A673 (cell line): Measurements from ENCODE around the gene ASIC2. TPM values are rescaled to one million over a fixed set of nuclear protein-coding genes. Genes with fewer than 3 reads are reported as not detected.

Experiments used
- BruUV-seq: library from RNA; stranded (reverse); fragments of 400-500 nt; replicated peaks from 2 replicates; lab custom pipeline; 2021; lab: Mats Ljungman, UMichigan
- CTCF ChIA-PET: fragments of 300-600 bp; sonication (Branson Sonifier 250); formaldehyde crosslinking; loops from one replicate; lab custom pipeline; 2022; ENCODE audit warnings: antibody characterized with exemption; lab: Charles Lee
- POLR2A ChIA-PET: fragments of 300-600 bp; sonication (Branson Sonifier 250); formaldehyde crosslinking; loops from one replicate; lab custom pipeline; 2022; ENCODE audit warnings: antibody characterized with exemption; ENCODE audit not compliant: low non-redundant PET; lab: Charles Lee
- DNase-seq: peaks from one replicate; pipeline ENCODE4 v3.0.0-alpha.2; 2015; ENCODE audit warnings: low spot score
- H3K27ac ChIP-seq: fragments of 200-600 bp; sonication (generic); 2 replicates; pipeline ENCODE4 v1.5.1; 2016; ENCODE audit warnings: mixed run types, low read depth, mild to moderate bottlenecking, mixed read lengths, antibody characterized with exemption, low read length; ENCODE audit not compliant: poor library complexity, severe bottlenecking
- H3K27me3 ChIP-seq: fragments of 200-600 bp; sonication (generic); replicated peaks from 2 replicates; pipeline ENCODE4 v1.6.1; 2017; ENCODE audit warnings: mixed run types, low read depth, mild to moderate bottlenecking, mixed read lengths, antibody characterized with exemption, low read length; ENCODE audit not compliant: insufficient read depth, poor library complexity
- H3K36me3 ChIP-seq: fragments of 200-600 bp; sonication (generic); 2 replicates; pipeline ENCODE4 v1.6.1; 2016; ENCODE audit warnings: mixed run types, mild to moderate bottlenecking, mixed read lengths, antibody characterized with exemption, low read length; ENCODE audit not compliant: insufficient read depth, poor library complexity, severe bottlenecking
- H3K4me1 ChIP-seq: fragments of 200-600 bp; sonication (generic); 2 replicates; pipeline ENCODE4 v1.6.1; 2017; ENCODE audit warnings: mixed run types, mild to moderate bottlenecking, mixed read lengths, antibody characterized with exemption, low read length; ENCODE audit not compliant: insufficient read depth, poor library complexity, severe bottlenecking
- H3K4me3 ChIP-seq: fragments of 200-600 bp; sonication (generic); 2 replicates; pipeline ENCODE4 v1.5.1; 2016; ENCODE audit warnings: low read depth, mixed run types, mild to moderate bottlenecking, mixed read lengths, low read length; ENCODE audit not compliant: poor library complexity, severe bottlenecking
- H3K9me3 ChIP-seq: fragments of 200-600 bp; sonication (generic); 2 replicates; pipeline ENCODE4 v1.6.1; 2016; ENCODE audit warnings: mixed run types, low read depth, mild to moderate bottlenecking, mixed read lengths, antibody characterized with exemption, low read length; ENCODE audit not compliant: poor library complexity, severe bottlenecking
- EZH2 ChIP-seq: fragments of 200-600 bp; sonication (generic); IDR thresholded peaks from 2 replicates; pipeline ENCODE4 v1.6.1; 2017; ENCODE audit warnings: borderline replicate concordance, low read depth, mild to moderate bottlenecking, mixed read lengths, antibody characterized with exemption, low read length; ENCODE audit not compliant: poor library complexity, severe bottlenecking
- intact Hi-C: fragments of 100-400 bp; cut with micrococcal nuclease; formaldehyde crosslinking; loops from one replicate; pipeline ENCODE4 v1.10.0; 2022; ENCODE audit not compliant: unreplicated experiment
- total RNA-seq: library from RNA; stranded (reverse); gene quantifications from 2 replicates; pipeline ENCODE4 v1.2.3, GENCODE V29; 2021
- TF ChIP-seq, protein P1 (sequence below): fragments of 300-800, 200-600 bp; sonication (generic); conservative IDR thresholded peaks from 2 replicates; pipeline ENCODE4 v1.5.1; 2017; ENCODE audit warnings: low read depth, mild to moderate bottlenecking, antibody characterized with exemption, low read length, moderate library complexity, mixed read lengths

Gene ASIC2
- total RNA-seq, 1 experiment from 2014 or later = 8.6 TPM

DNA sequence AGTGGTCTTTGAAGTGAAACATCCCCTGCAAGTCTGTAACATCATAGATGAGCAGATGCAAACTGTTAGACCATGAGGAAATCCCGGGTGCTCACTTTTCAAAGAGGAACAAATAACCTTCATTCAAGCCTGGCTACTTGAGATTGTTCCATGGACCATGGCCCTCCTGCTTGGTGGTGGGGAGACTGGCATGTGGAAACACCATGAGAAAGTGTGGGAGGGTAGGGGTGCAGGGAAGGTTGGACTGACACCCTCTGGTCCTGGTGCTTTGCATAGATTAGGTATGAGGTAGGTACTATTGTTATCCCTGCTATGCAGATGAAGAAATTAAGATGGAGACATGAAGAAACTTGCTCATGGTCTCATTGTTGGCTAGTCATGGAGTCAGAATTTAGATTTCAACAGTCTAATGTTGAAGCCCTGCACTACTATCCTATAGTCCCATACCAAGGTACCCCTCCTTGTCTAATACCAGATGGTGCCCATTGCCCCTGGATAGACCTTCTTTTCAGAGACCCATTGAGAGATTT, 242.4 kb downstream of the ASIC2 start:
- intact Hi-C loops = no loop called here
- TF ChIP-seq EZH2 = no peak
- TF ChIP-seq, protein P1, sequence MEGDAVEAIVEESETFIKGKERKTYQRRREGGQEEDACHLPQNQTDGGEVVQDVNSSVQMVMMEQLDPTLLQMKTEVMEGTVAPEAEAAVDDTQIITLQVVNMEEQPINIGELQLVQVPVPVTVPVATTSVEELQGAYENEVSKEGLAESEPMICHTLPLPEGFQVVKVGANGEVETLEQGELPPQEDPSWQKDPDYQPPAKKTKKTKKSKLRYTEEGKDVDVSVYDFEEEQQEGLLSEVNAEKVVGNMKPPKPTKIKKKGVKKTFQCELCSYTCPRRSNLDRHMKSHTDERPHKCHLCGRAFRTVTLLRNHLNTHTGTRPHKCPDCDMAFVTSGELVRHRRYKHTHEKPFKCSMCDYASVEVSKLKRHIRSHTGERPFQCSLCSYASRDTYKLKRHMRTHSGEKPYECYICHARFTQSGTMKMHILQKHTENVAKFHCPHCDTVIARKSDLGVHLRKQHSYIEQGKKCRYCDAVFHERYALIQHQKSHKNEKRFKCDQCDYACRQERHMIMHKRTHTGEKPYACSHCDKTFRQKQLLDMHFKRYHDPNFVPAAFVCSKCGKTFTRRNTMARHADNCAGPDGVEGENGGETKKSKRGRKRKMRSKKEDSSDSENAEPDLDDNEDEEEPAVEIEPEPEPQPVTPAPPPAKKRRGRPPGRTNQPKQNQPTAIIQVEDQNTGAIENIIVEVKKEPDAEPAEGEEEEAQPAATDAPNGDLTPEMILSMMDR = no peak
- Histone ChIP-seq H3K9me3 (no peaks in the 10 kb centered on the region), H3K4me3 (no peak overlapping the region), H3K27me3 (no peaks in the 10 kb centered on the region), H3K27ac (no peak overlapping the region), H3K36me3 (no peaks in the 10 kb centered on the region), H3K4me1 (no peaks in the 10 kb centered on the region)
- POLR2A ChIA-PET = no interaction called here
- no TSS peak for BruUV-seq
- no peak for DNase-seq
- CTCF ChIA-PET = interaction anchor here (0.6 kb wide), 1 partner anchor 76 kb away, joined by 4 read pairs; no protein-coding TSS in a partner anchor

DNA sequence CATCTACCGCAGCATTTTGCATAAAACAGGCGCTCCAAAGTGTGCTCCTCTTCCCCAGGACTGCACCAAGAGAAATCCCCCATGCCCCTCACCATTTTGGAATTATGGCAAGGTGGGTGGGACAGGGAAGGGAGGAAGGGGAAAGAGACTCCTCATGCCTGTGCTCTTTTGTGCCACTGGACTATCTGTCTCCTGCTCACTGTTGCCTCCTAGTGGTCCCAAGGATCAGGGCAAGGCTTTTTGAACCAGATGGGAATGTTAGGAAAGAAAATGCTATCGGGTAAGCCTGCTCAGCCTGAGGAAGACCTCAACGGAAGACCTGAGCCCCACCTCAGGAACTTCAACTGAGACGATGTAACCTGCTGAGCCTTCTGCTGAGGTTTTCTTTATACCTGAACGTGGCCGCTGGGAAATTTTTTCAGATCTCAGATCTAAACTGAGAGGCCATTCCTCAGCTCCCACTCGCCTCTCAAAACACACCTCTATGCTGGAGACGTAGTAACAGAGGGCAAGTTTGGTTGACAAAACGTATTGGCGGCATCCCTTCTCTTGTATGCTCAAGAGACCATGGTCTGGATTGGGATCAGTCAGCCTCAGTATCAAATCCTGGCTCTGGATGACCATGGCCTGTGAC, 243.2 kb downstream of the ASIC2 start:
- H3K4me3 ChIP-seq = no peak overlapping the region
- H3K4me1 ChIP-seq = no peaks in the 10 kb centered on the region
- intact Hi-C loops = no loop called here
- H3K27me3 ChIP-seq = no peaks in the 10 kb centered on the region
- no peak overlapping the region for H3K27ac ChIP-seq
- ChIA-PET POLR2A (no interaction called here), CTCF (interaction anchor here (0.6 kb wide), 1 partner anchor 77 kb away, joined by 4 read pairs; no protein-coding TSS in a partner anchor)
- BruUV-seq = no TSS peak
- no peaks in the 10 kb centered on the region for H3K36me3 ChIP-seq
- H3K9me3 ChIP-seq = no peaks in the 10 kb centered on the region
- TF ChIP-seq, protein P1 = peak; percentile 69
- no peak for TF ChIP-seq EZH2
- peak; percentile 51 for DNase-seq

DNA sequence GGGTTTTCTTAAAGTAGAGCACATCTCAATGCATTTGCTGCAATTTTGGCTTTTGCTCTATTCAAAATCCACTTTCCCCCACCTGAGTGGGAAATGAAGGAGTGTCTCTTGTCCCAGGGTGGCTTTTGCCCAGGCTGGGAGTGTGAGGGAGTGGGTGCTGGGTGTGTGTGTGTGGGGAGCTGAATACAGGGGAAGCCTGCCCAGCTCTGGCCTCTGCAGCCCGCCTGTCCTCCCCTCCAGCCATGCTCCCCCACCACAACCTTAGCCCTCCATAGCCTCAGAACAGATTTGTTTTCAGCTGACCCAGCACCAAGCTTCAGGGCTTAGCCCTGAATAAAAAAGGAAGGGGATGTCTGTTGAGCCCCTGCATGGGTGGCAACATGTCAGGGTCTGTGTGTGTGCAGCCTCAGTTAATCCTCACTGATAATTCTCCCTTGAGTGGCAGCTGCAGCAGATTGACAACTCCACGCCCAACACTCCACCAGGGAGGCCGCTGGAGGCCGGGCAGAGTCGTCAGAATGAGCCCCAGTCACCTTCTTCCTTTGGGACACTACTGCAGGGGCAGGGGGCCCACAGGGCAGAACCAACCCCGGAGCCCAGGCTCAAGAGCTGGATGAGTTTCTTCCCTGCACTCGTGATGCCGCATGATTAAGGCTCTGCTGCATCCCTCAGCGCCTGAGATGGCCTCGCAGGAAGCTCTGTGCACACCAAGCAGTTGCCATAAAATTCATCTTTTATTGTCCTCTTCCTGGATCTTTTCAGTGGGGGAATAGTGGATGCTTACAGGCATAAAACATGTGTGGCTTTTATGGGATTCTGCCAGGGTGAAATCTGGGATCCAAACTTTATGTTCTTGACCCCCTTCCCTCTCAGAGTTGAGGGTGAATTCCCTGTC, 246.5 kb downstream of the ASIC2 start:
- no peaks in the 10 kb centered on the region for H3K27me3 ChIP-seq
- ChIA-PET CTCF (interaction anchor here (1.1 kb wide), 1 partner anchor 8 kb away, joined by 4 read pairs; no protein-coding TSS in a partner anchor), POLR2A (no interaction called here)
- H3K27ac ChIP-seq = no peak overlapping the region
- no TSS peak for BruUV-seq
- H3K36me3 ChIP-seq = no peaks in the 10 kb centered on the region
- no peaks in the 10 kb centered on the region for H3K9me3 ChIP-seq
- intact Hi-C loops = no loop called here
- no peak overlapping the region for H3K4me3 ChIP-seq
- H3K4me1 ChIP-seq = no peaks in the 10 kb centered on the region
- DNase-seq = no peak
- TF ChIP-seq EZH2 = no peak
- TF ChIP-seq, protein P1 = no peak
